GM18505 (cell line): Measurements from ENCODE around the gene OCSTAMP.

ENCODE experiments used
- ATAC-seq: cut with Tn5 transposase; IDR thresholded peaks from one replicate; pipeline ENCODE4 v1.9.1; 2021; ENCODE audit not compliant: unreplicated experiment
- POLR2A ChIP-seq: IDR thresholded peaks from 4 replicates; pipeline ENCODE4 v1.6.1; 2011; ENCODE audit warnings: borderline replicate concordance; ENCODE audit not compliant: insufficient read depth, insufficient read length; ENCODE audit errors: extremely low read depth

OCSTAMP gene

DNA sequence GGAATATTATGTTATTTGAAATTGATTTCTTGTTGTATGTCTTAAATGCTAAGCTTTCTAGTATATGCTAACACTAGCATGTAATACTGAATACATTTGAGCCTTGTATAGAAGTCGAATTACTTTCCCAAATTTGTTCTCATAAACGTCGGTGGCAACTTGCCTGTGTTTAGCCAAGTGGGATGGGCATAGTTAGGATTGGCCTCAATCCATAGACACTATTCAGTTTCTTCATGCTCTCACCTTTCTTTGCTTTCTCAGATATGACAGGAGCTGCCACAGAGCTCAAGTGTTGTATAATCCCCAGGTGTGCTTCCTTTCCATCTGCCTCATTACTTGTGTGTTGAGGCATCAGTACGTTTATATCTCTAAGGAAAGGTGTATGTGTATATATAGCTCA is 56.4 kb downstream of the OCSTAMP start:
- ATAC-seq = no peak
- no peak for TF ChIP-seq POLR2A

DNA sequence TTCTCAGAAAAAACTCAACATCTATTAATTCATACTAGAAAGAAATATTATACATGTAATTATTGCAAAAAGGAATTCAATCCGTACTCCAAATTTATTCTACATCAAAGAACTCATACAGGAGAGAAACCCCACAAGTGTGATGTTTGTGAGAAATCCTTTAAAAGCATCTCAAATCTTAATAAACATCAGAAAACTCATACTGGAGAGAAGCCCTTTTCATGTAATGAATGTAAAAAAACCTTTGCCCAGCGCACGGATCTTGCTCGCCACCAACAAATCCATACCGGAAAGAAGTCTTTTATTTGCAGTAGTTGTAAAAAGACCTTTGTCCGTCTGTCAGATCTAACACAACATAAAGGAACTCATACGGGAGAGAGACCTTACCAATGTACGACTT is 59.1 kb downstream of the OCSTAMP start:
- no peak for TF ChIP-seq POLR2A
- ATAC-seq = no peak
